ENCODE data around the gene PPM1N. TPM values are rescaled to one million over a fixed set of nuclear protein-coding genes. Genes with fewer than 3 reads are reported as not detected.

The PPM1N gene
- total and polyA plus RNA-seq, 11 donors: 0.23 to 2.7 (median 0.65) TPM; not detected in 5

GRCh38 chr19:45473682-45474605, 24.3 kb upstream of the PPM1N start:
- H3K9me3 ChIP-seq: no peaks in the 10 kb centered on the region
- DNase-seq (no peak), ATAC-seq (no peak)
- H3K4me3 ChIP-seq: no peak overlapping the region
- intact Hi-C loops (cut with DNase I): loop anchor here in 1 of 10 donors (10.0 kb wide), 1 partner anchor 49 kb away; the partner anchor contains the start of gene ERCC1
- H3K27me3 ChIP-seq: peaks cover 0 to 17% (median 0%) of the 10 kb centered on the region in 9 donors
- no peak for TF ChIP-seq CTCF (IDR thresholded peaks at IDR 0.05)
- no peak for TF ChIP-seq POLR2A (IDR thresholded peaks at IDR 0.05)
- H3K4me1 ChIP-seq: peaks cover 5 to 43% (median 18%) of the 10 kb centered on the region in 12 donors
- no peaks in the 10 kb centered on the region for H3K36me3 ChIP-seq
- WGBS, 4 donors: 67 to 77% (median 70%) methylated on average over 27 of the region's 27 CpGs
- H3K27ac ChIP-seq: no peak overlapping the region

GRCh38 chr19:45474606-45475521, 23.4 kb upstream of the PPM1N start:
- H3K4me3 ChIP-seq: no peak overlapping the region
- H3K4me1 ChIP-seq: peaks cover 4 to 37% (median 16%) of the 10 kb centered on the region in 12 donors
- ATAC-seq (no peak), DNase-seq (no peak)
- no peaks in the 10 kb centered on the region for H3K9me3 ChIP-seq
- H3K27ac ChIP-seq: no peak overlapping the region
- TF ChIP-seq CTCF (IDR thresholded peaks at IDR 0.05) (no peak), POLR2A (IDR thresholded peaks at IDR 0.05) (no peak)
- 63 to 69% (median 66%) methylated on average over 28 of the region's 28 CpGs for WGBS, 4 donors
- H3K27me3 ChIP-seq: peaks cover 0 to 17% (median 0%) of the 10 kb centered on the region in 9 donors
- intact Hi-C loops (cut with DNase I): loop anchor here in 1 of 10 donors (10.0 kb wide), 1 partner anchor 50 kb away; the partner anchor contains the start of gene ERCC1
- no peaks in the 10 kb centered on the region for H3K36me3 ChIP-seq

- Histone ChIP-seq H3K9me3 (no peaks in the 10 kb centered on the region), H3K27ac (no peak overlapping the region), H3K27me3 (peaks cover 0 to 17% (median 0%) of the 10 kb centered on the region in 9 donors), H3K36me3 (no peaks in the 10 kb centered on the region), H3K4me3 (no peak overlapping the region), H3K4me1 (peaks cover 0 to 28% (median 10%) of the 10 kb centered on the region in 12 donors)
- WGBS, 4 donors: 79 to 86% (median 80%) methylated on average over 6 of the region's 6 CpGs
- ATAC-seq (no peak), DNase-seq (no peak)
- TF ChIP-seq CTCF (IDR thresholded peaks at IDR 0.05) (no peak), POLR2A (IDR thresholded peaks at IDR 0.05) (no peak)
- intact Hi-C loops (cut with DNase I): loop anchor here in 1 of 10 donors (10.0 kb wide), 1 partner anchor 51 kb away; the partner anchor contains the start of gene ERCC1
These were observed 22.5 kb upstream of the PPM1N start for GRCh38 chr19:45475537-45476291.
